ENCODE data around the gene FBXO9.

The FBXO9 gene

DNA sequence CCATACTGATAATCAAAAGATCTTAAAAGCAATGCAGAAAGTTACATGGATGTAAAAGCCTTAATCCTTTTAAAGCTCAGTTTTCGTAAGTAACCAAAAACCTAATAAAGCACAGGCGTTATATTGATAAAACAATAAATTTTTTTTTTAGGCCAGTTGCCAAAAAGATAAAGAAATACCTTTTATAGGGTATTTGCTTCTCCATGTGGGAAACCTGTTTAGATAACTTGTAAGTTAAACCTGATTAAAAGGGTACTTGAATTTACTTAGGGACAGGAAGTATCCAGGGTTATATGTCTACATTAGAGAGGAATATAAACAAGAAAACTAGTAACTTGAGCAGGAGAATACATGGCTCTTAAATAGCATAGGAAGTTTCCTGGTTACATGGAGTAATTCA, 21.1 kb downstream of the FBXO9 start:
- DNase-seq (ENCODE audit: insufficient read length, low spot score) (no peak), FAIRE-seq (no peak)

- no peak for DNase-seq (ENCODE audit: insufficient read length, low spot score)
- no peak for FAIRE-seq
Observed at GRCh38 chr6:53089948-53090347, 24.7 kb downstream of the FBXO9 start.

GRCh38 chr6:53090576-53090975, 25.4 kb downstream of the FBXO9 start:
- no peak for FAIRE-seq
- no peak for DNase-seq (ENCODE audit: insufficient read length, low spot score)

DNA sequence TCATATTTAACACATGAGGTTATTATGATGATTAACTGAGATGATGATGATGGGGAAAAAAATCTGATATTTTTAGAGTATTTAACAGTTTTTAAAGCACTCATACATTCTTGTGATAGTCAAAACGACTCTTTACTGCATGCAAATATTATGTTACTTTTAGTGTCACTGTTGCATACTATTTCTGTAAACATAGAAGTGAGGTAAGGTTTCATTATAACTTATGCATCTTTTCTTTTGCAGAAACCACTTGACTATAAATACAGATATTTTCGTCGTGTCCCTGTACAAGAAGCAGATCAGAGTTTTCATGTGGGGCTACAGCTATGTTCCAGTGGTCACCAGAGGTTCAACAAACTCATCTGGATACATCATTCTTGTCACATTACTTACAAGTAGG, 30.1 kb downstream of the FBXO9 start:
- FAIRE-seq, result no peak
- no peak for DNase-seq (ENCODE audit: insufficient read length, low spot score)

- DNase-seq (ENCODE audit: insufficient read length, low spot score) (no peak), FAIRE-seq (no peak)
Observed at GRCh38 chr6:53095716-53096115, 30.5 kb downstream of the FBXO9 start.

- FAIRE-seq, result no peak
- no peak for DNase-seq (ENCODE audit: insufficient read length, low spot score)
Observed at GRCh38 chr6:53100561-53100960, 35.4 kb downstream of the FBXO9 start.

DNA sequence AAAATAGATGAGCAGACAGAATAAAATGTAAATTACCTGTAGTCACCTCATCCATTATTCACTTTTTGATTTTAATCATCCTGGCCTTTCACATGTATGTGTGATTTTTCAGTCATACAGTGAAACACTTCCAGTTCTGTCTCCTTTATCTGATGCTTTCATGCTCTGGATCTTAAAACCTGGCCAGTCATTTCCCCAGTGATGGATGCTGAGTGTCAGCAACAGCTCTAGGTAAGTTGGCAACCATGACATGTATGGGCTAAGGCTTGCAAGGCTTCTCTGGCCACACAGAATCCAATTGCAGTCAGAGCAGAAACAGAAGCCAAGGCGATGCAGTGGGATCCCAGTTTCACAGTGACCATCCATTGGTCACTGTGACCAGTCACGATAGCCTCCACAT, 35.8 kb downstream of the FBXO9 start:
- DNase-seq (ENCODE audit: insufficient read length, low spot score), result no peak
- FAIRE-seq, result no peak

DNA sequence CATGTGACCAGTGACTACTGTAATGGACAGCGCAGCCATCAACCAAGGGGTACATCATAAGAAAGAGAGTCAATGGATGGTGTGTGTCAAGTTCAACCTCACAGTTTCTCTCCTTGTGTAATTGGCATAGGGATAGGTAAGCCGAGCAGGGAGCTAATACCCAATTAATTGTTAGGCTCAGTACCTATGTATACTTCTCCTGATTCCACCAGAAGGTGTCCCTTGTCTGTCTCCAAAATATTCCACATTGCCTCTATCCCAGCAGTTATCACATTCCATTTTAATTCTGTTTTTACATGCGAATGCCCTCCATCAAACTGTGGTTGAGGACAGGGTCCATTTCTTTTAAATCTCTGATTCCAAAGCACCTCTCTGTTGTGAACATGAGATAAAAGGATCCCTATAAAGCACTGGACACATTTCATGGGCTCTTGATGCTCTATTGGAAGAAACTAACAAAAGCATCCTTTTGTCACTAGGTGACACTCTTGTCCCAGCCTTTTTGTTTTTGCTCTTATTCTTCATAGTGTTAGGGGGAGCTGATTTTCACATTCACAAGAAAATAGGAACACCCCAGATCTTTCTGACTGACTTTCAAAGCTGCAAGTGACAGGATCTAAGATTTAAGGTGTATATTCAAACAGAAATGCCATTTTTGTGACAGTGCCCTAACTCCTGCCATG, 38.9 kb downstream of the FBXO9 start:
- FAIRE-seq, result no peak
- peak; percentile 12 for DNase-seq (ENCODE audit: insufficient read length, low spot score)

DNA sequence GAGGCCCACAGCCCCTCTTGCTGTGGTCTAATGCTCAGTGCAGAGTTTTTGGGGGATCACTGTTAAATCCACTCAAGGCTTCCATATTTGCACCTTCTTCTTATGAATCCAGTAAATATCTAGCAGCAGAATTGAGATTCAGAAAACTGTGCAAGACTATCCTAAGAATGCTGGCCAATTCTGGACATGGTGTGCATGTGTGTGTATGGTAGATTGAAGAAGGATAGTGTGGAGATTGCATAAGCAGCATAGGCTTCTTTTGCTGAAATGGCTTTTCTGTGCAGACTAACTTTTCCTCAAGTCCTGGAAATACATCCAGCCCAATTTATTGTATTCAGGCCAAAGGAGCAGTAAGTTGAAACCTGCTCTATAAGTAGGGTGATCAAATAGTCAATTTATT, 39.7 kb downstream of the FBXO9 start:
- DNase-seq (ENCODE audit: insufficient read length, low spot score) (no peak), FAIRE-seq (no peak)

DNA sequence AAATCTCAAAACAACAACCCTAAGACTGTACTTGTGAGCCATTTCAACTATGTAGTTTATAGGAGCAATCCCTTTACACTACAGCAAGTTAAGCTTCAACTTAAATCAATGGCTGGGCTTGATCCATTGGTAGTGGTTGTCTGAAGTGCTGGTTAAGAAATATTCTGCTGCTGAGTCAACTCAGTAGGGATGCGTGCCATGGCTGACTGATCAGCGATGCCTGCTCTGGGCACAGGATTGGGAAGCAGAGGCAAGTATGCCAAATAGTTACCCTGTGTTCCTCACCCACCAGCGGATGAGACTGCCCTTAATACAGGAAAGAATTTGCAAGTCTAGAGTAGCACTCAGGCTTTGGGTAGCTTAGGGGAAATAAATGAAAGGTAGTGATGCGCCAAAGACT, 41.9 kb downstream of the FBXO9 start:
- DNase-seq (ENCODE audit: insufficient read length, low spot score), result no peak
- FAIRE-seq, result no peak

DNA sequence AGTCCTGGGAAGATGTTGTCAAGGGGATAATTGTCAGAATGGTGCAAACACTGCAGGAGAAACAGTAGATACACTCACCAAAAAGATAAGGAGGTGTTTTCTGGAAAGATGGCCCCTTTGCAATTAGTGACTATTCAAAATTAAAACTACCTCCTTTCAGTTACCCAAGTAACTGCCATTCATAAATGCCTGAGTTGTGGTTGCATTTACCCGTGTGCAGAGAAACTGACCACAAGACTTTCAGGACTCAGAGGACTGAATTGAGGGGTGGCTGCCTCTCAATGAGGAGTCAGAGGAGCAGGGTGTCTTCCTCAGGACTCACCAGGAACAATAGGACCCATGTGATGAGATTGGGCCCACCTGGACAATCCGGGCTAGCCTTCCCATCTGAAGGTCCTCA, 44.4 kb downstream of the FBXO9 start:
- DNase-seq (ENCODE audit: insufficient read length, low spot score) (no peak), FAIRE-seq (no peak)

DNA sequence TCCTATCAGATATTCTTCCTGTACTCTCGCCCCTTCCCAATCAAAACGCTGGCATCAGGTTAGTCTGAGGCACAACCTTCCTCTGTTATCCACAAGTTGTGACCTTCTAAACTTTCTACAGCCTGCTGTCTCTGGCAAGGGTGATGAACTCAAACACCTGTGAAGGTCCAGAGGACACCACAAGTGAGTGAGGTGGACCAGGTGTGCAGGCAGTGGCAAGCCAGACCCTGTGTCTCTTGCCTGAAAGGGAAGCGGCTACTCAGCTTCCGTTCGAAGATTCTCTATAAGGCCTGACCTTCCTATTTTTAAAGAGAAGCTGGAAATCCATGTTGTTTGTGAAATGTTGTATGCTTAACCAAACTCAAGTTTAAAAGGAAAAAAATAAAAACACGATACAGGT, 46.7 kb downstream of the FBXO9 start:
- DNase-seq (ENCODE audit: insufficient read length, low spot score) (no peak), FAIRE-seq (no peak)

GRCh38 chr6:53112404-53112803, 47.2 kb downstream of the FBXO9 start:
- DNase-seq (ENCODE audit: insufficient read length, low spot score), result no peak
- FAIRE-seq, result no peak

GRCh38 chr6:53112871-53113270, 47.7 kb downstream of the FBXO9 start:
- DNase-seq (ENCODE audit: insufficient read length, low spot score), result no peak
- FAIRE-seq, result no peak

- DNase-seq (ENCODE audit: insufficient read length, low spot score), result no peak
- no peak for FAIRE-seq
Observed at GRCh38 chr6:53113742-53114141, 48.5 kb downstream of the FBXO9 start.

- no peak for DNase-seq (ENCODE audit: insufficient read length, low spot score)
- no peak for FAIRE-seq
Observed at GRCh38 chr6:53115113-53115512, 49.9 kb downstream of the FBXO9 start.

- DNase-seq (ENCODE audit: insufficient read length, low spot score), result no peak
- FAIRE-seq, result no peak
Observed at GRCh38 chr6:53115741-53116140, 50.5 kb downstream of the FBXO9 start.

- DNase-seq (ENCODE audit: insufficient read length, low spot score) (no peak), FAIRE-seq (no peak)
Observed at GRCh38 chr6:53119349-53119748, 54.1 kb downstream of the FBXO9 start.

GRCh38 chr6:53119772-53120409, 54.7 kb downstream of the FBXO9 start:
- peak; percentile 14 for DNase-seq (ENCODE audit: insufficient read length, low spot score)
- no peak for FAIRE-seq

DNA sequence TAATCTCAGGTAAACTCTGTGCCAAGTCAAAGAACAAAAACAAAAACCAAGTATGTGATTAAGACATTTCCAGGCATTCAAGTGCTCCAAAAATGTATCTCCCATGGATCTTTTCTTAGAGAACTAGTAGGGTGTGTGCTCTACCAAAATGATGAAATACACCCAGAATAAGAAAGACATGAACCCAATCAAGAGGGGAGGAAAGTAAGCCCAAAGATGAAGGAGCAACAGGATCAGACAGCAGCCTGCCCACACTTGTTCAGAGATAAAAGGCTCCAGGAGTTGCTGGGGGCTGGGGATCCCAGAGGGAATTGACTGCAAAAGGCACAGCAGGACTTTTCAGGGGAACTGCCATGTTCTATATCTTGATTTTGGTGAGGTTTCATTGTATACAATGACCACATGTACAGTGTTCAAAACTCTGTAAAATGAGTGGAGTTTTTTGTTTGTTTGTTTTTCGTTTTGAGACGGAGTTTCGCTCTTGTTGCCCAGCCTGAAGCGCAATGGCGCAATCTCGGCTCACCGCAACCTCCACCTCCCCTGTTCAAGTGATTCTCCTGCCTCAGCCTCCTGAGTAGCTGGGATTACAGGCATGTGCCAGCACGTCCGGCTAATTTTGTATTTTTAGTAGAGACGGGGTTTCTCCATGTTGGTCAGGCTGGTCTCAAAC, 59.1 kb downstream of the FBXO9 start:
- no peak for FAIRE-seq
- DNase-seq (ENCODE audit: insufficient read length, low spot score), result no peak

- DNase-seq (ENCODE audit: insufficient read length, low spot score) (no peak), FAIRE-seq (no peak)
Observed at GRCh38 chr6:53125276-53125675, 60.1 kb downstream of the FBXO9 start.

DNA sequence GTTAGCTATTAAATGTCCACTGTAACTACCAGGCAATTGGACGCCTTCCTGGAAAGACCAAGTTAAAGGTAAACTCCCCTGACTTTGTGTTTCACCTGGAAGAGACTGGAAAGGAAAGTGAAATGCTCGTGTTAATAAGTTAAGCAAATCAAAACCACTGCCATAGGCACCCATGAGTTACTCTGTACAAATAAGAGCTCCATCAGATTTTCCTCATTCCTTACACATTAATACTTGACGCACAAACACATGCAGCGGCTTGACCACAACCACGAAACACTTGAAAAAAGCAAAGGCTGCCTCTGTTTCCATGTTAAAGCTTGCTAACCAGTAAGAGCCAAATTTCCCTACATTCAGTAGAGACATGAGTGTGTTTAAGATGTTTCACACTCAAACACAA, 63.6 kb downstream of the FBXO9 start:
- DNase-seq (ENCODE audit: insufficient read length, low spot score), result no peak
- FAIRE-seq, result no peak
